GM19328 (cell line): ENCODE data around the gene CAMTA1.
A peak's percentile ranks its signal among the peaks of the same experiment; 100 is the strongest.

Experiments
- ATAC-seq: cut with Tn5 transposase; IDR thresholded peaks from one replicate; pipeline ENCODE4 v1.9.1; 2021; ENCODE audit warnings: mild to moderate bottlenecking, moderate library complexity; ENCODE audit not compliant: unreplicated experiment

Gene CAMTA1

DNA sequence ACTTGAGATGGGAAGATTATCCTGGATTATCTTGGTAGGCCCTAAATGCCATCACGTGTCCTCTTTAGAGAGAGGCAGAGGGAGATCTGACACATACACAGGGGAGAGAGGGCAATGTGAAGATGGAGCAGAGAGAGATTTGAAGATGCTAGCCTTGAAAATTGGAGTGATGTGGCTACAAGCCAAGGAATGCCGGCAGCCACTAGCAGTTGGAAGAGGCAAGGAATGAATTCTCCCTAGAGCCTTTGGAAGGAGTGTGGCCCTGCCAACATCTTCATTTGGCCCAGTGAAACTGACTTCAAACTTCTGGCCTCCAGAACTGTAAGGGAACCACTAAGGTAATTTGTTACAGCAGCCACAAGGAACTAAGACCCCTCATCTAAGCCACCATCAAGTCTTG lies 8.9 kb upstream of the CAMTA1 start:
- no peak for ATAC-seq

GRCh38 chr1:6776895-6777294 lies 8.4 kb upstream of the CAMTA1 start:
- no peak for ATAC-seq

DNA sequence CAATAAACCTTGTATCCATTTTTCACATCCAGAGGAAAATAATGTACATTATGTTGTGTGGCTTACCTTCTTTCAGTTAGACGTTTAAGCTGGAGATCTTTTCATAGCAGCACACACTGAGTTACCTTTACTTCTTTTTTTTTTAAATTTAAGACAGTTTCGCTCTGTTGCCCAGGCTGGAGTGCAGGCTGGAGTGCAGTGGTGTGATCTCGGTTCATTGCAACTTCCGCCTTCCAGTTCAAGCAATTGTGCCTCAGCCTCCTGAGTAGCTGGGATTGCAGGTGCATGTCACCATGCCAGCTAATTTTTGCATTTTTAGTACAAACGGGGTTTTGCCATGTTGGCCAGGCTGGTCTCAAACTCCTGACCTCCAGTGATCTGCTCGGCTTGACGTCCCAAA lies 7.4 kb upstream of the CAMTA1 start:
- ATAC-seq = no peak

- no peak for ATAC-seq
Observed at GRCh38 chr1:6779089-6779805, 6.0 kb upstream of the CAMTA1 start.

- no peak for ATAC-seq
Observed at GRCh38 chr1:6782151-6782550, 3.1 kb upstream of the CAMTA1 start.

DNA sequence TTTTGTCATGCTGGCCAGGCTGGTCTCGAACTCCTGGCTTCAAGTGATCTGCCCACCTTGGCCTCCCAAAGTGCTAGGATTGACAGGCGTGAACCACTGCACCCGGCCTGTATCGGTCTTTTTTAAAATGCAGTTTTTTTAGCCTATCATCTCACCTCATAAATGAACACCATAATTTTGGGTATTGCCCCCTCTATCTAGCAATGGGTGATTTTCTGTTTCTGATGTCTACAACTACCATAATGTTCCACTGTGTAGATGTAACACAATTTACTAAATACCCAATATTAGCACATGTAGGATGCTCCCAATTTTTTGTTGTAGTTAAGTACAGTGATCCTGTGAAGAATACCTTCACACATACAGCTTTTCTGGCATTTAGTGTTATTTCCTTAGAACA lies 2.0 kb upstream of the CAMTA1 start:
- ATAC-seq = no peak

- ATAC-seq = no peak
Observed at GRCh38 chr1:6783936-6784559, 1.2 kb upstream of the CAMTA1 start.

- peak; percentile 73 for ATAC-seq
Observed at GRCh38 chr1:6784560-6785317, 515 bp upstream of the CAMTA1 start.

- ATAC-seq = no peak
Observed at GRCh38 chr1:6785728-6786505, 663 bp downstream of the CAMTA1 start.

- no peak for ATAC-seq
Observed at GRCh38 chr1:6788946-6789345, 3.7 kb downstream of the CAMTA1 start.

GRCh38 chr1:6790146-6790545 lies 4.9 kb downstream of the CAMTA1 start:
- no peak for ATAC-seq

DNA sequence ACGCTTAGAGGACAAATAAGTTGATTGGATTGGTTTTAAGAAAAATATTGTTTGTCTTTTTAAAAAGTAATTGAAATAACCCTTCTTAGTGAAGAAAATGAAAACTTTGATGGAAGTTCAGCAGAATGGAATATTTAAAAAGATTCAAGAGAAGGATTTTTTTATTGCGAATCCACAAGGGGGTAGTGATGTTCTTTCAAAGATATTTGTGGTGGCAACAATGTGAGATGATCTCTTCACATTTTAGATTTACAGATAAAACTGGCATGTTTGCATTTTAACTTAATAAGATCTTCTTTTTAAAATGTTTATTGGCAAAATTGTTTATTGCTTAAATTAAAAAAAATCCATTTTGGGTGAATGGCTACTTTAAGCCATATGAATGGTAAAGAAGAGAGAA lies 8.9 kb downstream of the CAMTA1 start:
- no peak for ATAC-seq

GRCh38 chr1:6795203-6795602 lies 9.9 kb downstream of the CAMTA1 start:
- no peak for ATAC-seq

- no peak for ATAC-seq
Observed at GRCh38 chr1:6795661-6796060, 10.4 kb downstream of the CAMTA1 start.

- ATAC-seq = no peak
Observed at GRCh38 chr1:6796095-6796494, 10.8 kb downstream of the CAMTA1 start.

DNA sequence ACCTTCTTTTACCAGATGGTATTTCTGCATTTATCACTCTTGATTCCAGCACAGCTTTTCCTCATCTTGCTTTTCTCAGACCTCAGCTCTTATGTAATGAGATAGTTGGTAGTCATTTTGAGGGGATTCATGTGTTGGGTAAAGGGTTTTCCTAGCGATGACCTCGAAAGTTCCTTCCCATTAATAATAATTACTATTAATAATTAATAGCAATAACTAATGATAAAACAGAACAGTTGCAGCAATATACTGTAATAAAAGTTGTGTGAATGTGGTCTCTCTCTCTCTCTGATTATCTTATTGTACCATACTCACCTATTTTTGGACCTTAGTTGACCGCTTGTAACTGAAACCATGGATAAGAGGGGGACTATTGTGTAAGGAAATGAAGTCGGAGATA lies 14.2 kb downstream of the CAMTA1 start:
- no peak for ATAC-seq

DNA sequence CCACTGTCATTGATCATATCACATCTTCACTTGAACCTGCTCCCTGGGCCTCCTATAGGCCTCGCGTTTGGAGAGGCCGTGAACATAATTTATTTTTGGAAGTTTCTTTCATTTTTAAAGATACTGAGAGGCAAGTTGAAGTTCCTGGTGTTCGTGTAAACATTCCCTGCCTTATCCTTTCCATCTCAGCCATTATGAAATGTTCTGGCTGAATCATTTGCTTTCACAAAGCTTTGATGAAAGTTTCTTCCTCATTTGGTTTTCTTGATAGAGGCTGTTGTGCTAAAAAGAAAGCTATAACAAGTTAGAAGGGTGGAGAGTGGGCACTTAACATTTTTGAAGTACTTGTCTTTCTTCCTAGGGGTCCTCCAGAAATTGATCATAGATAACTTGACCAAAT lies 15.5 kb downstream of the CAMTA1 start:
- no peak for ATAC-seq

DNA sequence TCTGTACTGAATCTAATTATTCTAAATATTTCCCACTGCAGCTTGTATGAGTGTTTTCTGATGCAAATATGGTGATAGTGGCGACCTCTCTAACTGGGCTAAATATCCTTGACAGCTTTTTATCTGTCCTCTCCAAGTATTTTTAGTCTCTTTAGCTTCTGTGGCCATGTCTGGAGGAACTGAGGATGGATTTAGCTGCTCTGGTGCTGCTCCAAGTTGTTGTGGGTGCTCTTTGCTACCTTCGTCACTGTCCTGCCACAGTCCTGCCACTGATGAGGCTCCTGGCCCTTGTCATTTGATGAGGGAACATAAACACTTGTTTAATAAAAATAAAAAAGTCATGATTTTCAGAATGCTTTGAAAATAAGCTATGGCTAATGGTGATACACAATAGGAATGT lies 15.9 kb downstream of the CAMTA1 start:
- ATAC-seq = no peak

DNA sequence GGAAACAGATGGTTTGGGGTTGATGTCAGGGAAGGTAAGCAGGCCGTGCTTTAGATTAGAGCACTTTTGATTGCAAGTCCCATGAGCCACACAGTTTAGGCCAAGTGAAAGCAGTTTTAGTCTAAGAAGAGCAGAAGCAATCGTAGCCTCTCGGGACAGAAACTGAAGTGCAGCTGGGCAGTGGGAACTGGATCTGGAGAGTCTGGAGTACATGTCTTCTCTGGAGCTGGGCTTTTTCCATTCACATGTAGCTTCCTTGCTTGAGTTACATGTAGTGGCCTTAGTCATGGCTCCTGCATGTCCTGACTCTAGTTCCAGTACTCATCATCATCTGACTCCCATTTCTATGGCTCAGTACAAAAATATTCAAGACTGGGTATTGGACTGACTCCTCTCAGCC lies 16.7 kb downstream of the CAMTA1 start:
- no peak for ATAC-seq

DNA sequence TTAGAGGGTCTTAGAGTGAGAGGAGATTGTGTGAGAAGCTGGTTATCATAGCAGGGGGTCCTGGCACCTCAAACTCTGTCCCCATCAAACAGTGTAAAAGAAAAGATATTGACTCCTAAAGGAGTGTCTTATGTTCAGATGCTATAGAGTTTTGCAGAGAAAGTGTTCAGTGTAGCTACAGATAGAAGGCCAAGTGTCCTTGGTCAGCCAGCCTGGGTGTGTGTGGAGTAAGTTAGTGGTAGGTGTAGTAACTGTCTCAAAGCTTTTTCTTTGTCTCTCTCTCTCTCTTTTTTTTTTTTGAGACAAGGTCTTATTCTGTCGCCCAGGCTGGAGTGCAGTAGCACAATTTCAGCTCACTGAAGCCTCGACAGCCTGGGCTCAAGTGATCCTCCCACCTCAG lies 17.2 kb downstream of the CAMTA1 start:
- no peak for ATAC-seq

- no peak for ATAC-seq
Observed at GRCh38 chr1:6802893-6803292, 17.6 kb downstream of the CAMTA1 start.
